Suprapubic skin (tissue), 4 donors: Measurements from ENCODE around the gene ZNF423. TPM values are rescaled to one million over a fixed set of nuclear protein-coding genes. Genes with fewer than 3 reads are reported as not detected.

Experiments
- DNase-seq, 2 donors: peaks; one replicate each; pipeline ENCODE4 v3.0.0-alpha.2; 2019; ENCODE audit warnings: low spot score in 2 of 2
- H3K27ac ChIP-seq: fragments of 200-600 bp; sonication (generic); one replicate; pipeline ENCODE4 v1.5.1; 2019
- H3K27me3 ChIP-seq: fragments of 200-600 bp; sonication (generic); one replicate; pipeline ENCODE4 v1.5.1; 2019
- H3K36me3 ChIP-seq: fragments of 200-600 bp; sonication (generic); one replicate; pipeline ENCODE4 v1.5.1; 2019
- H3K4me1 ChIP-seq: fragments of 200-600 bp; sonication (generic); one replicate; pipeline ENCODE4 v1.5.1; 2019
- H3K4me3 ChIP-seq: fragments of 200-600 bp; sonication (generic); one replicate; pipeline ENCODE4 v1.5.1; 2019; ENCODE audit warnings: mild to moderate bottlenecking
- H3K9me3 ChIP-seq: fragments of 200-600 bp; sonication (generic); one replicate; pipeline ENCODE4 v1.5.1; 2019
- EP300 ChIP-seq: sonication (generic); formaldehyde crosslinking; IDR thresholded peaks from one replicate; pipeline ENCODE4 v1.6.1; 2017; ENCODE audit warnings: antibody characterized with exemption
- POLR2A ChIP-seq, 2 donors: fragments of 450-650 bp; IDR thresholded peaks; one replicate each; pipeline ENCODE4 v1.6.1; 2017; ENCODE audit warnings: antibody characterized with exemption in 2 of 2, mild to moderate bottlenecking in 2 of 2, moderate library complexity in 2 of 2
- POLR2AphosphoS5 ChIP-seq, 3 donors: sonication (generic); formaldehyde crosslinking; IDR thresholded peaks; one replicate each; pipeline ENCODE4 v1.6.1; 2017; ENCODE audit warnings: antibody characterized with exemption in 3 of 3
- WGBS: methylation state at CpG from one replicate; pipeline ENCODE4 v1.1.5; 2018; 5-methylcytosine and 5-hydroxymethylcytosine counted together
- total RNA-seq, 4 donors: library from RNA; depleted of rRNA; stranded (reverse); fragments of >200 nt; gene quantifications; one replicate each; pipeline ENCODE4 v1.1.0, GENCODE V29; 2016
- TF ChIP-seq, protein P1 (sequence below), 2 donors: fragments of 200-600 bp in 1 of 2; fragments of 450-650 bp in 1 of 2; sonication (generic) in 1 of 2; IDR thresholded peaks; one replicate each; pipeline ENCODE4 v1.5.1; 2016 to 2019; ENCODE audit warnings: antibody characterized with exemption in 2 of 2, mild to moderate bottlenecking in 1 of 2, moderate library complexity in 1 of 2

Gene ZNF423
- total RNA-seq, 4 donors from 2014 or later: 1.3 to 5.3 (median 1.9) TPM

DNA sequence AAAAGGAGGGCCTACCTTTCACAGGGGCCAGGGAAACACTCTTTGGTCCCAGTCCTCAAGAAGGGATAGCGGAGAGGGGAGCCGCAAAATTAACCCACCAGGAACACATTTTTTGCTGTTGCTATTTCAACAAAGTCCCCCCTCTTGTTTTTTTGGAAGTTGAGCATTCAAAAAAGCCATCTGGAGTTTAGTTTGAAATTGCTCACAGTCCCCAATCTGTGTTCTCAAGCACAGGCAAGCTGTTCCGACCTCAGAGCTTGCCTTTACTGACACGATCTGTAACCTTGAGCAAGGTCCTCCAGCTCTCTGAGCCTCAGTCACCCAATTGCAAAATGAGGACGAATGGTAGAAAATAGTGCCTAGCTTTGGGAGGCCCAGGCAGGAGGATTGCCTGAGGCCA is 131.1 kb downstream of the ZNF423 start:
- no peaks in the 10 kb centered on the region for H3K9me3 ChIP-seq
- TF ChIP-seq POLR2A (IDR thresholded peaks at IDR 0.05): no peak
- TF ChIP-seq, protein P1, sequence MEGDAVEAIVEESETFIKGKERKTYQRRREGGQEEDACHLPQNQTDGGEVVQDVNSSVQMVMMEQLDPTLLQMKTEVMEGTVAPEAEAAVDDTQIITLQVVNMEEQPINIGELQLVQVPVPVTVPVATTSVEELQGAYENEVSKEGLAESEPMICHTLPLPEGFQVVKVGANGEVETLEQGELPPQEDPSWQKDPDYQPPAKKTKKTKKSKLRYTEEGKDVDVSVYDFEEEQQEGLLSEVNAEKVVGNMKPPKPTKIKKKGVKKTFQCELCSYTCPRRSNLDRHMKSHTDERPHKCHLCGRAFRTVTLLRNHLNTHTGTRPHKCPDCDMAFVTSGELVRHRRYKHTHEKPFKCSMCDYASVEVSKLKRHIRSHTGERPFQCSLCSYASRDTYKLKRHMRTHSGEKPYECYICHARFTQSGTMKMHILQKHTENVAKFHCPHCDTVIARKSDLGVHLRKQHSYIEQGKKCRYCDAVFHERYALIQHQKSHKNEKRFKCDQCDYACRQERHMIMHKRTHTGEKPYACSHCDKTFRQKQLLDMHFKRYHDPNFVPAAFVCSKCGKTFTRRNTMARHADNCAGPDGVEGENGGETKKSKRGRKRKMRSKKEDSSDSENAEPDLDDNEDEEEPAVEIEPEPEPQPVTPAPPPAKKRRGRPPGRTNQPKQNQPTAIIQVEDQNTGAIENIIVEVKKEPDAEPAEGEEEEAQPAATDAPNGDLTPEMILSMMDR (IDR thresholded peaks at IDR 0.05): no peak
- TF ChIP-seq POLR2AphosphoS5 (IDR thresholded peaks at IDR 0.05): no peak
- no peak for TF ChIP-seq EP300
- no peak overlapping the region for H3K4me3 ChIP-seq
- no peaks in the 10 kb centered on the region for H3K27me3 ChIP-seq
- 91% methylated on average over 5 of the region's 5 CpGs for WGBS
- H3K4me1 ChIP-seq: no peaks in the 10 kb centered on the region
- DNase-seq: no peak
- no peaks in the 10 kb centered on the region for H3K36me3 ChIP-seq
- no peak overlapping the region for H3K27ac ChIP-seq

DNA sequence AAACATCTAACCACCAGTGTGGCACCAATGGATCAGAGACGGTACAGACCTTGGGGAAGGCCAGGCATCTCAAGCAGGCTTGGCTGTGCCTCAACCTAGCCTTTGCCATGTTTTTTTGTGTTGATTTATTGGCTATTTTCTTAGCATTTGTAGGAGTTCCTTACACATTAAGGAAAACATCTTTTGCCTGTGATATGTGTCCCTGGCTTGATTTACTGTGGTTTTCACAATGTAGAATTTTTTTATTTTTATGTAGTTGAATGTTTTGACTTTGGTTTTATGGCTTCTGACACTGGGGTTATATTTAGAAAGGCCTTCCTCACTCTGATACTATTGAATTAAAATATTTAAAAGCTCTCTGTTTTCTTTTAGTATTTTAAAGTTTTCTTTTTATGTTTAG is 132.6 kb downstream of the ZNF423 start:
- Histone ChIP-seq H3K27me3 (no peaks in the 10 kb centered on the region), H3K4me3 (no peak overlapping the region), H3K4me1 (no peaks in the 10 kb centered on the region), H3K9me3 (no peaks in the 10 kb centered on the region), H3K27ac (no peak overlapping the region), H3K36me3 (no peaks in the 10 kb centered on the region)
- TF ChIP-seq POLR2A (IDR thresholded peaks at IDR 0.05) (no peak), EP300 (no peak), POLR2AphosphoS5 (IDR thresholded peaks at IDR 0.05) (no peak)
- WGBS: 95% methylated on average over 1 of the region's 1 CpG
- DNase-seq: no peak

DNA sequence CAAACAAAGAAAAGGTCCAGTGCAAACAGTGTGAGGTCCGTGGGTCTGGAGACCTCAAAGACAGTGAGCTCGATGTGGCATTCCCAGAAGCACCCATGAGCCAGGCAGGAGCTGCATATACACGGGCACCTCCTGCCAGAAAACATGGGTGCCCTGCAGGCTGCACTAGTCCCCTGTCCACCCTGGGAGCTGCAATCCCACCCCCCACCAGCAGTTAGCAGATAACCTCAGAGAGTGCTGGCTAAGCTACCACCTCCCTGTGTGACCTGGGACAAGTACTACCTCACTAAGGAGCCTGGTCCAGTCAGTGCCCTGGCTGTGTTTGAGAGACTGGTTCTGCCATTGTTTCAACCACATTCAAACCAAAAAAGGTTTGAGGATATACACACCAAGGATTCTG is 135.7 kb downstream of the ZNF423 start:
- Histone ChIP-seq H3K36me3 (no peaks in the 10 kb centered on the region), H3K27me3 (no peaks in the 10 kb centered on the region)

DNA sequence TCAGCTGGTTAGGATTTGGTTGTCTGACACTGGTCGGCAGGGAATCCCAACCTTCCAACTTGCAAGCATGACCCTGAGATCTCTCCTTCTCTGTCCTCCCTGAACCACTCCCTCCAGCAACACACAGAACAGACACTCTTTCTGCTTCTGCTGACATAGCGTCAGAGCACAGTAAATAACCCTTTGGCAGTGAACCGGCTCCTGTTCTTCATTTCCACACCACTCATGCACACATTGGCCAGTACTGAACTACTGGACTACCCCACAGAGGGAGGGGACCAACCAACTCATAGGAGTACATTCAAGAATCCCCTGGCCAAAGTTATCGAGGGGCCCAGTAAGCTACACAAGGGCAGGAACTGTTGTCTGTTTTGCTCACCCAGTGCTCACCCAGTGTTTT is 138.2 kb downstream of the ZNF423 start:
- no peaks in the 10 kb centered on the region for H3K36me3 ChIP-seq
- no peak overlapping the region for H3K4me3 ChIP-seq
- TF ChIP-seq EP300 (no peak), POLR2A (IDR thresholded peaks at IDR 0.05) (no peak), POLR2AphosphoS5 (IDR thresholded peaks at IDR 0.05) (no peak)
- TF ChIP-seq, protein P1 (IDR thresholded peaks at IDR 0.05): no peak
- WGBS: 86% methylated on average over 3 of the region's 4 CpGs
- no peaks in the 10 kb centered on the region for H3K9me3 ChIP-seq
- no peak for DNase-seq
- H3K27ac ChIP-seq: no peak overlapping the region
- no peaks in the 10 kb centered on the region for H3K27me3 ChIP-seq
- H3K4me1 ChIP-seq: no peaks in the 10 kb centered on the region

More for the DNA sequence above, 135.7 kb downstream of the ZNF423 start:
- Histone ChIP-seq H3K27ac (no peak overlapping the region), H3K9me3 (no peaks in the 10 kb centered on the region), H3K4me3 (no peak overlapping the region), H3K4me1 (no peaks in the 10 kb centered on the region)
- DNase-seq: no peak
- TF ChIP-seq EP300 (no peak), POLR2A (IDR thresholded peaks at IDR 0.05) (no peak), POLR2AphosphoS5 (IDR thresholded peaks at IDR 0.05) (no peak)
- TF ChIP-seq, protein P1 (IDR thresholded peaks at IDR 0.05): no peak
- 80% methylated on average over 2 of the region's 3 CpGs for WGBS

DNA sequence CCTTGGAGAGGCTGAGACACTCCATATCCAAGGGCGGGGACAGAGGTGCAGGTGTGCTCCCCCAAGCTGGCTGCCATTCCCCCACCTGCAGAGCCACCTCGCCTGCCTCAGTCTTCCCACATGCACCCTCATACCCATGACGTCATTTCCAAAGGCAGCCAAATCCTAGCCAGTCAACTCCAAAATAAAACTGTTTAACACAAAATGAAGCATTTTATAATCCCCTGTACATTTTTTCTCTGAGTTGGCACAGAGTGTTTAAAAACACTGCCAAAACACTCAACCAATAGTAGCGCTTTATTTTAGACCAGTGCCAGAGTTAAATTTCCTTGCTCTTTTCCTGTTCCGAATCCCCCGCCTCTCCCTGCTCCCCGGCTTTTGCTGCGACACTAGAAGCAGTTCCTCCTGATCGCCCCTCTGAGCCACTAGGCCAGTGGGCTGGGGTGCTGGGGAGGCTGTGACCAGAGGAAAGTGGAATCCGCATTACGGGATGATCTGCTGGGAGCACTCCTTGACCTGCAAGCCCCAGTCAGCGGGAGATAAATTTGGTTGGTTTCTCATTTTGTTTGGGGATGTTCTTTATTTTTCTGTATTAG is 139.5 kb downstream of the ZNF423 start:
- WGBS: 57% methylated on average over 12 of the region's 12 CpGs

More for the DNA sequence above, 139.5 kb downstream of the ZNF423 start:
- H3K9me3 ChIP-seq: no peaks in the 10 kb centered on the region
- no peak for DNase-seq
- no peak for TF ChIP-seq POLR2A (IDR thresholded peaks at IDR 0.05)
- no peak for TF ChIP-seq POLR2AphosphoS5 (IDR thresholded peaks at IDR 0.05)
- TF ChIP-seq EP300: no peak
- TF ChIP-seq, protein P1 (IDR thresholded peaks at IDR 0.05): no peak
- H3K4me1 ChIP-seq: no peaks in the 10 kb centered on the region
- H3K36me3 ChIP-seq: no peaks in the 10 kb centered on the region
- H3K4me3 ChIP-seq: no peak overlapping the region
- no peaks in the 10 kb centered on the region for H3K27me3 ChIP-seq
- H3K27ac ChIP-seq: no peak overlapping the region
